ENCODE measurements around the gene HNRNPU. TPM values are rescaled to one million over a fixed set of nuclear protein-coding genes. Genes with fewer than 3 reads are reported as not detected.

The HNRNPU gene
- total RNA-seq, 1 experiment from 2014 or later, result 746 TPM

GRCh38 chr1:244893836-244894235, 29.5 kb upstream of the HNRNPU start:
- no peaks in the 10 kb centered on the region for H3K36me3 ChIP-seq (ENCODE audit: insufficient read depth, low read length, poor library complexity, severe bottlenecking)
- no TSS peak for BruUV-seq (replicated peaks)
- no peaks in the 10 kb centered on the region for H3K27me3 ChIP-seq (replicated peaks; ENCODE audit: insufficient read depth, low read depth, low read length, poor library complexity)
- no peak overlapping the region for H3K4me3 ChIP-seq (ENCODE audit: low read depth, low read length, poor library complexity, severe bottlenecking)
- no peak overlapping the region for H3K27ac ChIP-seq (ENCODE audit: low read depth, low read length, poor library complexity, severe bottlenecking)
- TF ChIP-seq EZH2 (IDR thresholded peaks at IDR 0.05; ENCODE audit: borderline replicate concordance, low read depth, low read length, poor library complexity, severe bottlenecking) (no peak), CTCF (conservative IDR thresholded peaks at IDR 0.05; ENCODE audit: low read depth, low read length) (no peak)
- POLR2A ChIA-PET (ENCODE audit: low non-redundant PET), result no interaction called here
- CTCF ChIA-PET, result no interaction called here
- H3K9me3 ChIP-seq (ENCODE audit: low read depth, low read length, poor library complexity, severe bottlenecking), result no peaks in the 10 kb centered on the region
- DNase-seq (ENCODE audit: low spot score), result no peak
- no peaks in the 10 kb centered on the region for H3K4me1 ChIP-seq (ENCODE audit: insufficient read depth, low read length, poor library complexity, severe bottlenecking)
- intact Hi-C loops (cut with micrococcal nuclease; ENCODE audit: unreplicated experiment), result no loop called here

GRCh38 chr1:244887281-244887680, 22.9 kb upstream of the HNRNPU start:
- Histone ChIP-seq H3K36me3 (ENCODE audit: insufficient read depth, low read length, poor library complexity, severe bottlenecking) (no peaks in the 10 kb centered on the region), H3K4me3 (ENCODE audit: low read depth, low read length, poor library complexity, severe bottlenecking) (no peak overlapping the region), H3K4me1 (ENCODE audit: insufficient read depth, low read length, poor library complexity, severe bottlenecking) (no peaks in the 10 kb centered on the region), H3K27me3 (replicated peaks; ENCODE audit: insufficient read depth, low read depth, low read length, poor library complexity) (no peaks in the 10 kb centered on the region), H3K9me3 (ENCODE audit: low read depth, low read length, poor library complexity, severe bottlenecking) (no peaks in the 10 kb centered on the region), H3K27ac (ENCODE audit: low read depth, low read length, poor library complexity, severe bottlenecking) (no peak overlapping the region)
- TF ChIP-seq EZH2 (IDR thresholded peaks at IDR 0.05; ENCODE audit: borderline replicate concordance, low read depth, low read length, poor library complexity, severe bottlenecking) (no peak), CTCF (conservative IDR thresholded peaks at IDR 0.05; ENCODE audit: low read depth, low read length) (no peak)
- DNase-seq (ENCODE audit: low spot score), result no peak
- POLR2A ChIA-PET (ENCODE audit: low non-redundant PET), result no interaction called here
- BruUV-seq (replicated peaks), result no TSS peak
- intact Hi-C loops (cut with micrococcal nuclease; ENCODE audit: unreplicated experiment), result no loop called here
- CTCF ChIA-PET, result no interaction called here

GRCh38 chr1:244881552-244882280, 17.4 kb upstream of the HNRNPU start:
- H3K27ac ChIP-seq (ENCODE audit: low read depth, low read length, poor library complexity, severe bottlenecking), result no peak overlapping the region
- CTCF ChIA-PET, result no interaction called here
- no TSS peak for BruUV-seq (replicated peaks)
- H3K4me3 ChIP-seq (ENCODE audit: low read depth, low read length, poor library complexity, severe bottlenecking), result no peak overlapping the region
- TF ChIP-seq EZH2 (IDR thresholded peaks at IDR 0.05; ENCODE audit: borderline replicate concordance, low read depth, low read length, poor library complexity, severe bottlenecking) (no peak), CTCF (conservative IDR thresholded peaks at IDR 0.05; ENCODE audit: low read depth, low read length) (no peak)
- H3K9me3 ChIP-seq (ENCODE audit: low read depth, low read length, poor library complexity, severe bottlenecking), result no peaks in the 10 kb centered on the region
- no peaks in the 10 kb centered on the region for H3K4me1 ChIP-seq (ENCODE audit: insufficient read depth, low read length, poor library complexity, severe bottlenecking)
- intact Hi-C loops (cut with micrococcal nuclease; ENCODE audit: unreplicated experiment), result no loop called here
- no peaks in the 10 kb centered on the region for H3K36me3 ChIP-seq (ENCODE audit: insufficient read depth, low read length, poor library complexity, severe bottlenecking)
- H3K27me3 ChIP-seq (replicated peaks; ENCODE audit: insufficient read depth, low read depth, low read length, poor library complexity), result no peaks in the 10 kb centered on the region
- POLR2A ChIA-PET (ENCODE audit: low non-redundant PET), result no interaction called here
- DNase-seq (ENCODE audit: low spot score), result no peak

Measured in A673 (cell line).